ENCODE results near the gene UBE3D. TPM values are rescaled to one million over a fixed set of nuclear protein-coding genes. Genes with fewer than 3 reads are reported as not detected.

Gene UBE3D
- total RNA-seq, 1 experiment from 2014 or later = 14.0 TPM

DNA sequence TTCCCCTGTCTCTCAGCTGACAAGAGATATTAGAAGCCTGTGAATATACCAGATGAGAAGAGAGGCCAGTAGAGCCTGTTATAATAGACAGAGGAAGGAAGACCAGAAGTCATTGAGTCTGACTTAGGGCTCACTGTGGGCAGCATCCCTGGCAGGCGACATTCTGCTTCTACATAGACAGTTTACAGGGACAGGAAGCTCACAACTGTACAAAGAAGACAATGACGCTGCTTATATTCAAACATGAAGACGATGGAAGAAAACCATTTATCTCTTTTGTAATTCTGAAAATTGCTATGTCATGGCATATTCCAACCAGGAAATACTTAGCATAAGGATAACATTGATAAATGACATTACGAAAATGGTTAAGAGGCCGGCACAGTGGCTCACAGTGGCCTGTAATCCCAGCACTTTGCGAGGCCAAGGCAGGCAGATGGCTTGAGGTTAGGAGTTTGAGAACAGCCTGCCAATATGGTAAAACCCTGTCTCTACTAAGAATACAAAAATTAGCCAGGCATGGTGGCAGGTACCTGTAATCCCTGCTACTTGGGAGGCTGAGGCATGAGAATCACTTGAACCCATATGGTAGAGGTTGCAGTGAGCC lies 170.9 kb downstream of the UBE3D start:
- peaks cover 9% of the 10 kb centered on the region for H3K36me3 Mint-ChIP-seq
- 0 out of 2 replicates have a peak overlapping the region, but pooled peaks have one; percentile 22 for H3K27ac Mint-ChIP-seq
- no peak for ATAC-seq
- peaks cover 8% of the 10 kb centered on the region for H3K9me3 Mint-ChIP-seq
- ChIA-PET POLR2A (no interaction called here), CTCF (interaction anchor here (0.6 kb wide), 1 partner anchor 233 kb away, joined by 3 read pairs; no protein-coding TSS in a partner anchor)
- DNase-seq (ENCODE audit: low spot score) = no peak
- TF ChIP-seq ZBTB21 (CRISPR knock-in tag; IDR thresholded peaks at IDR 0.05; ENCODE audit: borderline replicate concordance) = no peak
- TF ChIP-seq ZNF263 (CRISPR knock-in tag; IDR thresholded peaks at IDR 0.05; ENCODE audit: low read depth) = no peak
- TF ChIP-seq ZNF281 (CRISPR knock-in tag; IDR thresholded peaks at IDR 0.05) = no peak
- TF ChIP-seq MYBL2 (CRISPR knock-in tag; IDR thresholded peaks at IDR 0.05) = no peak
- TF ChIP-seq ZNF396 (CRISPR knock-in tag; IDR thresholded peaks at IDR 0.05; ENCODE audit: borderline replicate concordance) = no peak
- TF ChIP-seq, protein P1, sequence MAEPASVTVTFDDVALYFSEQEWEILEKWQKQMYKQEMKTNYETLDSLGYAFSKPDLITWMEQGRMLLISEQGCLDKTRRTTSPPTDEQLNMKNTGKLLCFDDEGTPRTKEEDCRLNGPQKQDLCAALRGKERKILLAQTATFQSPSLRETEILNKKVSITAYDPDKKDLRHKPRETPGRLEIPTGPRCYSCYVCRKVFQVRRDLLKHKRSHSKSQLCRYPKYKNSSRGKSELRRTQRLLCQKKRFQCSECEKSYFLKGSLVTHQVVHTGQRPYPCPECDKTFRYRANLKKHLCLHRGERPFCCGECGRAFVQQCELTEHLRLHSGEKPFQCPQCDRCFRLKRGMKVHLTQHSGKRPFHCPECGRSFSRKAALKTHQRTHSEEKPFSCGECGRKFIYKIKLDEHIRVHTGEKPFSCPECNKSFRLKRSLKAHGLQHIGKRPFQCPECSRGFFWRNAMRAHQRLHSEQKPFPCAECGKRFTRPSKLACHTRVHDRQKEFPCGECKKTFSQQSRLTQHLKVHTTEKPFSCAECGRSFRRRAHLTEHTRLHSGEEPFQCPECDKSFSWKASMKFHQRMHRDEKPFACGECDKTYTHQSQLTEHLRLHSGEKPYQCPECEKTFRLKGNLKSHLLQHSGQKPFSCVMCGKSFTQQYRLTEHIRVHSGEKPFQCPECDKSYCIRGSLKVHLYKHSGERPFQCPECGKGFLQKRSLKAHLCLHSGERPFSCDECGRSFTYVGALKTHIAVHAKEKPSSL (CRISPR knock-in tag; conservative IDR thresholded peaks at IDR 0.05) = no peak
- TF ChIP-seq TEAD1 (CRISPR knock-in tag; IDR thresholded peaks at IDR 0.05) = no peak
- TF ChIP-seq ZNF423 (CRISPR knock-in tag; IDR thresholded peaks at IDR 0.05) = no peak
- no peak for TF ChIP-seq FOXJ3 (CRISPR knock-in tag; IDR thresholded peaks at IDR 0.05; ENCODE audit: borderline replicate concordance)
- no peak for TF ChIP-seq ZNF532 (CRISPR knock-in tag; IDR thresholded peaks at IDR 0.05; ENCODE audit: borderline replicate concordance)
- no peak for TF ChIP-seq STAT6 (CRISPR knock-in tag; conservative IDR thresholded peaks at IDR 0.05; ENCODE audit: low read depth)
- TF ChIP-seq OVOL2 (CRISPR knock-in tag; IDR thresholded peaks at IDR 0.05; ENCODE audit: borderline replicate concordance) = no peak
- TF ChIP-seq MXD4 (CRISPR knock-in tag; IDR thresholded peaks at IDR 0.05; ENCODE audit: borderline replicate concordance) = no peak
- H3K4me3 Mint-ChIP-seq = no peak overlapping the region
- peaks cover 34% of the 10 kb centered on the region for H3K4me1 Mint-ChIP-seq
- H3K27me3 Mint-ChIP-seq (ENCODE audit: low read depth) = no peaks in the 10 kb centered on the region
